GM19397 (cell line): ENCODE data around the gene TRIM39.

Experiments used
- ATAC-seq: cut with Tn5 transposase; IDR thresholded peaks from one replicate; pipeline ENCODE4 v1.9.1; 2021; ENCODE audit warnings: mild to moderate bottlenecking, moderate library complexity; ENCODE audit not compliant: unreplicated experiment

The TRIM39 gene

DNA sequence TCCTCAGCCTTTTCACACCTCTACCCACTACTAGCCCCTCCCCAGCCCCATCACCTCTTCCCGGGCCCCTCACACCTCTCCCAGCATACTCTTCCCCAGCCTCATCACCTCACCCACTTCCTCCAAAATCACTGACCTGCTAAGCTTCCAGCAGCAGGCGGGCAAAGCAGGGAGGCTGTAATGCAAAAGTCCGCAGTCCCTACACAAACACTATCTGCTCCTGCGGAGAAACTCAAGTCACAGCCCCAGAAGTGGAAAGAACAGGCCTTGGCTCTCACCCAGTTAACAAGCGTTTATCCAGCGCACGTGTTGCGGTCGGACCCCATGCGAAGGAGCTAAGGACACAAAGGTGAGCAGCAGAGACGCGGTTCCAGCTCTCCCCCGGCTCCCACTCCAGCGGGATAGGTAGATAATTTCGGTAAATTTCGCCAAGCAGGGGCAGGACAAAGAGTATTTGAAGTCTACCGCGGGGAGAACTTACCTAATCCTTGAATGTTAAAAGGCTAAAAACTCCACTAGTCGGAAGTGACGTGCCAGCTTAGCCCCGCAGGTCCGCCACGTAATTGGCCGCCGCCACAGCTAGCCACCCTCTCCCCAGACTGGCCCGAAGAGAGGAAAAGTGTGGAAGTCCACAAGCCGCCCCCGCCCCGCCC is 728 bp upstream of the TRIM39 start:
- ATAC-seq = peak; percentile 45

DNA sequence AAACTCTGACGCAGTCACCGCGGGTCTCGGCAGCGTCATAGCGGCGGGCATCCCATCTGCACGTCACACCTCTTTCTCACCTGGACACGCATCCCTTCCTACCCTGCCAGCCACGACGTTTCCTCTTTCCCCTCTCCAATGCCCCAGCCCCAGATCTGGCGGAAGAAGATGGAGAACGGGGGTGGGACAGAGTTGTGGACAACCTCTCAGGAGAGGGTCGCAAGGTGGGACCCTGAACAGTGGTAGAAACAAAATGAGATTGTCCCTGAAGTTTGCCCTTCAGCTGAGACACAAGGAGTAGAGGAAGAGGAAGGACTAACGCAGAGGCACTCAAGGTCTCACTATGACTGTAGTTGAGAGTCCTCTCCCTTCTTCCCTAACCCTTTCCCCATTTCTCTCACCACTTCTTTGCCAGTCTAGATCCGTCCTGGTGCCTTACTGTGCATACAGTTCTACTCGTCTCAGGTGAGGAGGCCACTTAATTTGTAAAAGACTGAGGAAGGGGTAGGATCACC is 562 bp downstream of the TRIM39 start:
- no peak for ATAC-seq

DNA sequence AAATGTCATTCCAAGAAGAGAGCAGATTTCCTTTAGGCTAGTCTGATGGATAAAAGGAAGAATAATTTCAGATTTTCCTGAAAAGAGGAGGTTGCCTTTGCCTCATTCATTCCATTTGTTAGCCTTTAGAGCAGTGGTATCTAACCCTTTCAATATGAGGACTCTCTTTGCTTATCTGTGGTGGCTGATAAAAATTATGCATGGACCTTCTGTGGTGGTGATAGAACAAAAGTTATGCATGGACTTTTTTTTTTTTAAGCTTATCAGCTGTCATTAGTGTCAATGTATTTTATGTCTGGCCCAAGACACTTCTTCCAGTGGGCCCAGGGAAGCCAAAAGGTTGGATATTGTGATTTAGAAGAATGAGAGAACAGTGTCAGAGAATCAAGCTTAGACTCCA is 1.7 kb downstream of the TRIM39 start:
- no peak for ATAC-seq

DNA sequence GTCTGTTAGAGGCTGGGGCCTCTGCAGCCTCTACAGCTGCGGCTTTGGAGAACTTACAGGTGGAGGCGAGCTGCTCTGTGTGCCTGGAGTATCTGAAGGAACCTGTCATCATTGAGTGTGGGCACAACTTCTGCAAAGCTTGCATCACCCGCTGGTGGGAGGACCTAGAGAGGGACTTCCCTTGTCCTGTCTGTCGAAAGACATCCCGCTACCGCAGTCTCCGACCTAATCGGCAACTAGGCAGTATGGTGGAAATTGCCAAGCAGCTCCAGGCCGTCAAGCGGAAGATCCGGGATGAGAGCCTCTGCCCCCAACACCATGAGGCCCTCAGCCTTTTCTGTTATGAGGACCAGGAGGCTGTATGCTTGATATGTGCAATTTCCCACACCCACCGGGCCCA is 2.6 kb downstream of the TRIM39 start:
- no peak for ATAC-seq

DNA sequence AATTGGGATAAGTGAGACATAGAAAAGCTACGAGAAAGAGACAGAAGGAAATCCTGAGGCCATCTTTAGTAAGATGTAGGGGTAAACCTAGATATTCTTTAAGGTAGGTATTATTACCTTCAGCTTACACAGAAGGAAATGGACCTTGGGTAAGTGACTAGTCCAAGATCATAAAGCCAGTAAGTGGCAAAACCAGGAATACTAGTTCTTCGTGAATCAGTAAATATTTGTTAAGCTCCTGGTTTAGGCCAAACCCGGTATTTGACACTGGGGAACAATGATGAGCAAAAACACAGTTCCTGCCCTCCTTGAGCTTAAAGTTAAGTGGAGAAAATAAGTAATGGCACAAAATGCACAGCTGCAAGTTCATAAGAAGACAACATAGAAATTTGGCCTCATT is 5.3 kb downstream of the TRIM39 start:
- no peak for ATAC-seq

DNA sequence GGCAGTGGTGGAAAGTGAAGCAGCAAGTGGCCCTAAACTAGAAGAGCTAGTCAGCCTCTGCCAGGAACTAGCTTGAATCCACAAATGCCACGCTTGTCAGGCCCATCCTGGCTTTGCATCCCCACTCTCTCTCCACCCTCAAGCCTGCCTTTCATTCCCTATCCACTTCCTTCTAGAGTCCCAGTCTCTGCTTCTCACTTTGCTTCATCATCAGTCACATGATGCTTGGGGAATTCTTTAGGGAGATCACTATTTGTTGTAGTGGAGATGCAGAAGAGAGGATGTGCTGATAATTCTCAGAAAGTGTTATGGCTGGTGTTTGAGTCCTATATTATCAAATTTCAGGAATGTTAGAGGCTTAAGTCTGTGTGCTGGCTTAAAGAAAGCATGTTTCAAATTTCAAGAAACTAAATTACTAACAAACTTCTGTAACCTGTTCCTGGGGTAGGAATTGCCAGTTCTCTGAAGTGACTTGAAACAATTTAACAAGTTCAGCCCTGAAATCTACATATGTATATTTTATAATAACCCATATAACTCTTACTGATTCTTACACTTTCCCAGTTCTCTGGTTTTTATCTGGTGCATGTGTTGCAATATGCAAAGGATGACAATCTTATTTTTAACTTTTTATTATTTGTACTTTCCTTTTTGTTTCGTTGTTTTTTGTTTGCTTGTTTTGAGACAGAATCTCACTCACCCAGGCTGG is 7.5 kb downstream of the TRIM39 start:
- ATAC-seq = no peak

DNA sequence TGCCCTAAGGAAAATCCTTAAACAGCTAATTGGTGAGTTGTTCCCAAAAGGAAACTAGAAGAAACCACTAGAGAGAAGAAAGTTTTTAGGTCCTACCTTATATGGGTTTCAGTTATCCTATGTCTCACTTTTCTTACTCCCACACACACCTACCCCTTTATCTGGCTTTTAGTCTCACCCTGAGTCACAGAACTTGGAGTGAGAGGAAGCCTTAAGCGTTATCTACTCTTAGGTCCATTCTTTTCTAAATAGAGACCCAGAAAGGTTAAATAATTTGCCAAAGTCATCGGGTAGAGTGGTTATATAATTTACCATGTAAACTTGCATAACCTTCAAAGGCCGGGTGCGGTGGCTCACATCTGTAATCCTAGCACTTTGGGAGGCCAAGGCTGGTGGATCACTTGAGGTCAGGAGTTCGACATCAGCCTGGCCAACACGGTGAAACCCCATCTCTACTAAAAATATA is 13.9 kb downstream of the TRIM39 start:
- no peak for ATAC-seq

DNA sequence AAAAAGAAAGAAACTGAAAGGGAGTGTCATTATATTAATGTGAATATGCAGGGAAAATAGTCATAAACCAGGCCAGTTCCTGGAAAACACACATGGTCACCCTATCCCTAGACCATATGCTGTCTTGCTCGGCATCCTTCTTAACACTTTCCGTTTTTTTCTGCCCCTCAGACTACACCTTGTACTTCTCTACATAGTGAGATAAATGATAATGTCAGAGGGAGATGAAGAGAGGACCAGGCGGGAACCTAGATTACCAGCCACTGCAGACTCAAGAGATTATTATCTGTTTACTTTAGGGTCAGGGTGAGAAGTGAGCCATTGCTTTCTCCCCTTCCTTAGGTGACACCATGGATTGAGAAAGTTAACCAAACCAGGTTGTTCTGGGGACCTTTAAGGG is 14.5 kb downstream of the TRIM39 start:
- no peak for ATAC-seq

DNA sequence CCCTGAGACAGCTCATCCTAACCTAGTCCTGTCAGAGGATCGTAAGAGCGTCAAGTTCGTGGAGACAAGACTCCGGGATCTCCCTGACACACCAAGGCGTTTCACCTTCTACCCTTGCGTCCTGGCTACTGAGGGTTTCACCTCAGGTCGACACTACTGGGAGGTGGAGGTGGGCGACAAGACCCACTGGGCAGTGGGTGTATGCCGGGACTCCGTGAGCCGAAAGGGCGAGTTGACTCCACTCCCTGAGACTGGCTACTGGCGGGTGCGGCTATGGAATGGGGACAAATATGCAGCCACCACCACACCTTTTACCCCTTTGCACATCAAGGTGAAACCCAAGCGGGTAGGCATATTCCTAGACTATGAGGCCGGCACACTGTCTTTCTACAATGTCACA is 15.0 kb downstream of the TRIM39 start:
- no peak for ATAC-seq

DNA sequence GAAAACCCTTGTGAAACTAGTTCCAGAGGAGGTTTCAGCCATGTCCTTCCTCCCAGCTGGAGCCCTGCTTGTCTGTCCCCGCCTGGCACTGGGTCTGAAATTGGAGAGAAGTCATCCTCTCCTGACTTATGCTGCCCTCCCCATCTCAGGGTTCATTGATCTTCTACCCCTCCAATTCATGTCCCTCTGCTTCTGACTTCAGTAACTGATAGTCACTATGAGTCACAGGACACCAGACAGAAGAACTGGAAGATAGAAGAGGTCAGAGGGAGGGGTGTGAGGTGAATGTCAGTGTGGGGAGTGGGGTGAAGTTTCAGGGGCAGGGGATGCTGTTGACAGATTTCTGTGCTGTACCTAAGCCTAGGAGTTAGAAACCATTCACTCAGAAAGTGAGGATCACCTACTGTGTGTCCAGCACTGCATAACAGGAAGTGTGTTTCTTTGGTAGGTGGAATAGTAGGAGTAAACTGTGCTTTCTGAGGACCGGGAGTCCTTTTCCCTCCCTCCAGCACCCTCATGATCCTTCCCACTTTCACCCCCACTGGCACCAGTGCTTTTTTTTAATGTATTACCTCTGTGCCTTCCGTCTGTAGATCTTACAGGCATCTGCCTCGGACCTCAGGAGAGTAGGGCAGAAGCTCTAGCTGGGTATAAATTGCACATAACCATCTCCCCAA is 17.6 kb downstream of the TRIM39 start:
- ATAC-seq = no peak

DNA sequence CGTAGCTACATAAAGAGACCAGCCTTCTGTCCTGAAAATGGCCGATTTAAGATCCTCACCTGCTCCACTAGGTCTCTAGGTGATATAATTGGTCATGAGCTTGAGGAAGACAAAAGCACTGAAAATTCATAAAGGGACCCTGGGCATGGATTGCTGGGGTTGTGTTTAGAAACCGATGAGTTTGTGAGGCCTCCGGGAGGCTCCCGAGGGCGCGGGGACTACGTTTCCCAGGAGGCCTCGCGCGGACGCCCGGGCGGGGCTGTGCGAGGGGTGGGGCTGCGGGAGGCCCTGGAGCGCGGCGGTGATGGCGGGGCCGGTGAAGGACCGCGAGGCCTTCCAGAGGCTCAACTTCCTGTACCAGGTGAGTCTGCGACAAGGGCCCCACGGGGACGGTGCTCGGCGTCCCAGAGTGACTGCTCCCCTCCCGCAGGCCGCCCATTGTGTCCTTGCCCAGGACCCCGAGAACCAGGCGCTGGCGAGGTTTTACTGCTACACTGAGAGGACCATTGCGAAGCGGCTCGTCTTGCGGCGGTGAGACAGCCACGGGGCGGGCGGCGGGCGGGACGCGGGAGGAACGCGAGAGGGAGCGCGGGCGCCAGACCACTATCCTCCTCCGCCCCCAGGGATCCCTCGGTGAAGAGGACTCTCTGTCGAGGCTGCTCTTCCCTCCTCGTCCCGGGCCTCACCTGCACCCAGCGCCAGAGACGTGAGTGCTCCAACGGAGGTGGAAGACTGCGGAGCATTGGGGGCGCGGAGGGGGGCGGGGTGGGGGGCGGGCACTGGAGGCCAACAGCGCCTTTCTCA is 18.3 kb downstream of the TRIM39 start, which contains the start of gene RPP21:
Gene RPP21, plus strand, starts transcription at position 289 of the 804 bp plus-strand sequence. Its CDS starts 16 bp downstream, at position 305.
- ATAC-seq = peak; percentile 91

DNA sequence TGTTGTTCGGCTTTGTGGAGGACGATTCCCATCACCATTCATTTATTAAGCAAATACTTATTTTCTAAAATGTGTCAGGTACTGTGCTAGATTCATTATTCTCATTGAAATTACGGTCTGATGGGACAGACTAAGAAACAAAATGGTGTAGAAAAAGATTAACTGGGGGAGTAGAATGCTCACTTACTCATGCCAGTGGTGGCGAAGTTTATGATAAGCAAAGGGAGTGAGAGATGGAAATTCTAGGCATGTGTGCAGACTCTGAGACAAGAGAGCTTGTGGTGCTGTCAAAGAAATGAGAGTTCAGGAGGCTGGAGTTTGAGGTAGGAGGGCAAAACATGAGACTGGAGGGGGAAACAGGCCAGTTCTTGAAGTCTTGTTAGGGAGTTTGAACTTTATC is 19.1 kb downstream of the TRIM39 start:
- no peak for ATAC-seq

DNA sequence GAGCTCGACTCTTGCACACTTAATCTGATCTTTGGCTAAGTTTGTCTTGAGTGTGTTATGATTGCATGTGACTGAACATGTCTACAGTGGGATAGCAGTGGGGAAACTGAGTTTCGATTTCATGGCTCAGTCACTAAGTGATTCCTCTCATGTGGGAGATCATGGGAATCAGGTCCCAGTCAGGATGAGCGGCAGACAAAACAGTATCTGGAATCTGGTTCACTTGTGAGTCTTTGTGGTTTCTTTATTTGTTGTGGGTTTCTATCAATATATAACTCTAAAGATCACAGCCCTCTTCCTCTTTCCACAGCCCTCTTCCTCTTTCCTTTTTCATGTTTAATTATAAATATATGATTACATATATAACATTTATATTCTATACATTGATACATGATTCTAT is 22.2 kb downstream of the TRIM39 start:
- ATAC-seq = no peak

DNA sequence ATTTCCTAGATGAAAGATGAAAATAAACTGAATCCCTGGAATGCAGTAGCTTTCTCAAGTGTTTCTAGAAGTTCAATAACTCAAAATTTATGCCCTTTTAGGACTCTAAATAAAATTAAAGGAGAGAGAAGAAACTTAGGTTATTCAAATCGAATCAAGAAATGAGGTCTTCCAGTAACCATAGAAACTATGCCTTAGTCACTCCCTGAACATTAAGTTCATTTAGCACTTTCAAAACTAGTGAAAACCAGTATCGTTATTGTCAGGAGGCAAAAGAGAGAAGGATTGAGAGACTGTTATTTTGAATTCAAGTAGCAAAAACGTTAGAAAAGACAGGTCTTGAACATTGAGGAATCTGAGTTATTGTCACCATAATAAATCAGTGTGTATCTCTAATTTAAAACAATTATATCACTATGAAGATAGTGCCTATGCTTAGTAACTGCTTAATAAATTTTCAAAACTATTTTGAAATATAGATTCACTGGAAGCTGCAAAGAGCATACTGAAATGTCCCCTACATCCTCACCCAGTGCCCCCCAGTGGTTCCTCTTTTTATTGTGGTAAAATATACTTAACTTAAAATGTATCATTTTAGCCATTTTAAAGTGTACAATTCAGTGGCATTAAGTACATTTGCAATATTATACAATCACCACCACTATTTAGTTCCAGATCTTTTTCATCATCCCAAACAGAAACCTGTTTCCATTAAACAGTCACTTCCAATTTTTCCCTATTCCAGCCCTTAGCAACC is 22.9 kb downstream of the TRIM39 start:
- no peak for ATAC-seq

DNA sequence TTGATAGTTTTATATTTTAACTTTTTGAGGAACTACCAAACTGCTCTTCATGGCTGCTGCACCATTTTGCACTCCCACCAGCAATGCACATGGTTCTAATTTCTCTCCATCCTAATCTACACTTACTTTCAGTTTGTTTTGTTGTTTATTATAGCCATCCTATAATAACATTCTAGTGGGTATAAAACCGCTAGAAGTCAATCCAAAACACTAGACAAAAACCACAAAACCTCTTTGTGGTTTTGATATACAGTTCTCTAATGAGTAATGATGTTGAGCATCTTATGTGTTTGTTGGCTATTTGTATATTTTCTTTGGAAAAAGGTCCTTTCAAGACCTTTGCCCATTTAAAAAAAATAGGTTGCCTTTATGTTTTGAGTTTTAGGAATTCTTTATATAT is 23.8 kb downstream of the TRIM39 start:
- ATAC-seq = no peak

DNA sequence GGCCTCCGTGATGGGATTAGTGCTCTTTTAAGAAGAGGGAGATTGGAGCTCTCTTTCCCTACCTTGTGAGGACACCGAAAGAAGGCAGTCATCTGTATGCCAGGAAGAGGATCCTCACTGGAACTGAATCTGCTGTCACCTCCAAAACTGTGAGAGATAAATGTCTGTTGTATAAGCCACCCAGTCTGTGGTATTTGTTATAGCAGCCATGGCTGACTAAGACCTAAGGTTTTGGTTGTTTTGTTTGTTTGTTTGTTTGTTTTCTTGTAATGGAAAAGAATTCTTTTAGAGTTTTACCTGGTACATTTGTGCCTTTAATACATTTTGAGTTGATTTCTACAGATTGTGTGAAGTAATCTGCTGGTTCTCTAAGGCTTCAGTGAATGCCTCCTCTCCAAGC is 25.8 kb downstream of the TRIM39 start:
- ATAC-seq = no peak

DNA sequence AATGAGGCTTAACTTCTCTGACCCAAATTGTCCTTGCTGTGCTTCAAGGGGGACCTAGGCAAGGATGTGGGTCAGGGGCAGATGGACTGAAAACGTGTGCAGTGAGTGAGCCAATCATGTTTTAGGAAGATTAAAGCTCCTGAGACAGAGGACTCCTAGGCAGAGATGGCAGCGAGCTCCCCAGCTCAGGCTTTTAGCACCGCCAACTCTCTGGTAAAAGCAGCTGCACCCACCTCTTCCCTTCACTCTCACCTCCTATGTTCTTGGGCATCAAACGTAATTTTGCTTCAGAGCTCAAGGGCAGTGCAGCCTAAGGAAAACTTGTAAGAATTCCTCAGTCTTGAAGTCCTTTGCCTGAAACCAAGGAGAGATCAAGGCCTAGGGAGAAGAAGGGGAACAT is 28.6 kb downstream of the TRIM39 start:
- ATAC-seq = no peak

DNA sequence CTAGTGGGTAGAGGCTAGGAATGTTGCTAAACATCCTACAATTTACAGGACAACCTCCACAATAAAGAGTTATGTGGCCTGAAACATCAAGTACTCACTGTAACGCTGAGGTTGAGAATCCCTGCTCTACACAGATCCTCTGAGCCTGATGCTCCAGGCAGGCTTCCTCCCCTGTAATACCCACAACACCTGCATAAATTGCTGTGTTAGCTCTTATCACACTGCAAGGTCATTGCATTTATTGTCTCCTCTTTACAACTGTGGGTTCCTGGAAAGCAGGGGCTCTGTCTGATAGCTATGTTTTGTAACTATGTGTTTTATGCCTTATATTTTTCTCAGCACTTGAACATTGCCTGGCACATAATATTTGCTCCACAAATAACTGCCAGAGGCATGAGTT is 29.8 kb downstream of the TRIM39 start:
- no peak for ATAC-seq

DNA sequence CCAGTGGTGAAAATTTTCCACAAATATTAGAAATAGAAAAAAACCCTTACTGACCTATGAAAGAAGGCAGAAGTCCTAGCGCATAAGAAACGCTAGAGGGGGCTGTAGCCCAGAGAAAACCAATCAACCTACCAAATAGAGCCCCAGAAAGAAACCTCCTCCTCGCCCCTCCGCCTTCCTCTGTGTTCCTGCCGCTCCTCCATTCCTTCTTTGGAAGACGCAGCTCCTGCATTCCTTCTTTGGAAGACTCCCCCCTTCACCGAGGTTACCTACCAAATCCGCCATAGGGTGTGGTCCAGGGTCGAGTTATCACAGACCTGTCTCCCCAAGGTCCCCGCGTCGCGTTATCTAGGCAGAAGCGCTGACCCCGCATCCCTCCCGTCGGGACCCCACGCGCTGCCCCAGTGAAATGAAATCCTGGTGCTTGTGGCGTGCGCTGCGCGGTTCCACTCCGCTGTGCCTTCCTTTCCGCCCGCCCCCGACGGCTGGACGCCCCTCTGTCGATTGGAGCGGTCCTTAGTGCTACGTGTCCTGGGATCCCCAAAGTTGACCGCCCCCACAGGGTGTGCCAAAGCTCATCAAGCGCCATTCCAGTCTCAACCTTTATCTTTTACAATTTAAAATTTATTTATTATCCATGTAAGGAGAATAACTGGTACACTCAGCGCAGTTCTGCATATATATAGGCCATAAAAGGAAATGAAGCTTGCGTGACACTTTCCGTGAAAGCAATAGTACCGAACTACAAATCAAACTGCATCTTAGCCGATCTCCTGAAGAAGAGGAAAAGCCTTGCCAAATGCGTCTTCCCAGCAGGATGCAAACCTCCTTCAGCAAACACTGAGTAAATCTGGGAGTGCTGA is 31.2 kb downstream of the TRIM39 start:
- ATAC-seq = no peak
